HG02973 (cell line): ENCODE measurements around the gene LMX1A.

Experiments
- ATAC-seq: cut with Tn5 transposase; IDR thresholded peaks from one replicate; pipeline ENCODE4 v1.9.1; 2021; ENCODE audit warnings: moderate library complexity; ENCODE audit not compliant: unreplicated experiment

Gene LMX1A

GRCh38 chr1:165355977-165356811 lies at the start of gene LMX1A:
TSS of gene LMX1A (minus strand) at chr1:165356715. CDS start at chr1:165355559, 1,156 bp downstream.
- no peak for ATAC-seq

GRCh38 chr1:165403835-165404482 lies 47.4 kb upstream of the LMX1A start:
- ATAC-seq = peak; percentile 61

GRCh38 chr1:165402517-165403111 lies 46.1 kb upstream of the LMX1A start:
- ATAC-seq = no peak

GRCh38 chr1:165397944-165398343 lies 41.4 kb upstream of the LMX1A start:
- ATAC-seq = no peak

GRCh38 chr1:165395901-165396300 lies 39.4 kb upstream of the LMX1A start:
- ATAC-seq = no peak

- ATAC-seq = no peak
Measured at GRCh38 chr1:165395478-165395877, 39.0 kb upstream of the LMX1A start.

GRCh38 chr1:165392634-165393571 lies 36.4 kb upstream of the LMX1A start:
- peak; percentile 97 for ATAC-seq

GRCh38 chr1:165389609-165390008 lies 33.1 kb upstream of the LMX1A start:
- no peak for ATAC-seq

GRCh38 chr1:165387961-165388360 lies 31.4 kb upstream of the LMX1A start:
- ATAC-seq = no peak

- ATAC-seq = no peak
Measured at GRCh38 chr1:165387505-165387904, 31.0 kb upstream of the LMX1A start.

GRCh38 chr1:165383599-165384405 lies 27.3 kb upstream of the LMX1A start:
- ATAC-seq = no peak

GRCh38 chr1:165383067-165383466 lies 26.6 kb upstream of the LMX1A start:
- no peak for ATAC-seq

- ATAC-seq = no peak
Measured at GRCh38 chr1:165381745-165382505, 25.4 kb upstream of the LMX1A start.

- no peak for ATAC-seq
Measured at GRCh38 chr1:165376811-165377311, 20.3 kb upstream of the LMX1A start.

GRCh38 chr1:165376041-165376810 lies 19.7 kb upstream of the LMX1A start:
- ATAC-seq = peak; percentile 46

- ATAC-seq = no peak
Measured at GRCh38 chr1:165375623-165376022, 19.1 kb upstream of the LMX1A start.

GRCh38 chr1:165371588-165372225 lies 15.2 kb upstream of the LMX1A start:
- no peak for ATAC-seq
